Choroid plexus epithelial cell (primary cell): ENCODE results near the gene INAFM1.

ENCODE experiments used
- DNase-seq: peaks from one replicate; pipeline ENCODE4 v3.0.0-alpha.2; 2010; ENCODE audit warnings: low read depth
- H3K4me3 ChIP-seq: 2 replicates; pipeline ENCODE4 v1.5.1; 2011; ENCODE audit warnings: low read depth, mild to moderate bottlenecking, control low read depth, low read length, moderate library complexity
- CTCF ChIP-seq: conservative IDR thresholded peaks from 2 replicates; pipeline ENCODE4 v1.5.1; 2011; ENCODE audit warnings: low read depth, mild to moderate bottlenecking, control low read depth, inconsistent platforms, low read length, moderate library complexity

Gene INAFM1

GRCh38 chr19:47274071-47274890, at the start of gene INAFM1:
Gene INAFM1 (plus strand): TSS chr19:47274885. CDS start chr19:47274920, 35 bp downstream.
- peak; percentile 97 for DNase-seq
- TF ChIP-seq CTCF = no peak
- H3K4me3 ChIP-seq = peak within 1 kb of the TSS; percentile 79

DNA sequence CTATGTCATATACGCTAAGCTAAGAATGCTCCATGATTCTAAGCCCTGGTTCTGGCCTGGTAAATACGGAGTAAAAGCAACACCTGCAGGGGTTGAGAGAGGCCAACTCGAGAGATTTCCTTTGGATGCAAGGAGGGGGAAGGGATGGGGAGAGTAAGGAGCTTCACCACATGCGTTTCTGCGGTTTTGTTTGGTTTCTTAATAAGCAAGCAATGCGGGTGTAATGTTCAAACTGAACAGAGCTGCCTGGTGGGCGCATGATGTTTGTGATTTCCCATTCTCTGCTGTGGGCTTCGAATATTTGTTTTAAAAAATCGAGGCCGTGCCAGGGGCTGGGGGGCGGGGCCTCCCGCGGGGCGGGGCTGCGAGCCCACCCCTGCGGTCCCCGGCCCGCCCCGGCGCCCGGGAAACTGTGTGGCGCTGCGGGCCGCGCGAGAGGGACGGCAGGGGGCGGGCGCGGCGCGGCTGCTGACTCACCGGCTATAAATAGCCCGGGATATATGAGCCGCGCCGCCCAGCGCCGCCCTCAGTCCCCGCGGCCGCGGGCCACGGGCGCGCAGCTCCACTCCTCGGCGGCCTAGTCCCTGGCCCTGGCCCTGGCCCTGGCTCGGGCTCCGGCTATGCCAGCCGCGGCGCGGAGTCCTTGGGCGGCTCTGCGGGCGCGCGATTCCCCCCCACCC, 48.8 kb upstream of the INAFM1 start:
- DNase-seq = peak; percentile 90
- H3K4me3 ChIP-seq = peak overlapping the region; percentile 97
- TF ChIP-seq CTCF = peak; percentile 18

GRCh38 chr19:47226426-47227351, 48.0 kb upstream of the INAFM1 start:
- no peak for TF ChIP-seq CTCF
- peak overlapping the region; percentile 97 for H3K4me3 ChIP-seq
- DNase-seq = peak; percentile 74

GRCh38 chr19:47227352-47228167, 47.1 kb upstream of the INAFM1 start:
- TF ChIP-seq CTCF = no peak
- H3K4me3 ChIP-seq = peak overlapping the region; percentile 97
- peak; percentile 96 for DNase-seq

DNA sequence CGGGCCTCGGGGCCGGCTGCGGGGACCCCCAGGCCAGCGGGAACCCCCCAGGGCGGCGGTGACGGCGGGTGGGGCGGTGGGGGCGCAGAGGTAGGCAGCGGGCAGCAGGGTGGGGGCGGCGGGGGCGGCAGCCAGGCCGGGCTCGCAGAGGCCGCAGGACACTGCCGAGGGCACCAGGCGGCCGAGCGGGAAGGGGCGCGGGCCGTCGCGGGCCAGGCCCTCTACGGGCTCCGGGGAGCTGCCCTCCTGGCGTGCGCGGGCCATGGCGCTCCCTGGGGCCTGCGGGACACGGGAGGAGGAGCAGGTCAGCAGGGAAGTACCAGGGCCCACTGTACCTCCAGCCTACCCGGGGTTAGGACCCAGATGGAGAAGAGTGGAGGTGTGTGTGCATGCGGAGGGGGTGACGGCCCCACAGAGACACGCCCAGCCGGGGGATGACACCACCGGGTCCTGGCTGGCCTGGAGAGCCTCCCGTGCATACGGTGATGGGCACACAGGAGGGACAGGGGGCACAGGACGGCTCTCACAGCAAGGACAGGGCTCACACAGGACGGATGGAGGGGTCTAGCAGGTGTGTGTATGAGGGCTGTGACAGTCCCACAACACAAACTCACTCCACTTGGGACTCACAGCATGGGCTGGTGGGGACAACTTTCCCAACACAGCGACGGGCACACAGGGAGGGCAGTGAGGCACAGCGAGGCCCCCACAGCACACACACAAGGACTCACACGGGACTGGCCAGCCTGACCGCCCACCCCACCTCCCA, 46.3 kb upstream of the INAFM1 start:
- H3K4me3 ChIP-seq = peak overlapping the region; percentile 97
- DNase-seq = no peak
- no peak for TF ChIP-seq CTCF
